H1 (cell line): ENCODE data around the gene ZNF280B. TPM values are rescaled to one million over a fixed set of nuclear protein-coding genes. Genes with fewer than 3 reads are reported as not detected.

Source experiments
- CTCF ChIA-PET: fragments of 300-600 bp; sonication (Branson Sonifier 250); formaldehyde crosslinking; loops from one replicate; lab custom pipeline; 2021; ENCODE audit not compliant: partially characterized antibody; lab: Charles Lee
- POLR2A ChIA-PET: fragments of 300-600 bp; sonication (Branson Sonifier 250); formaldehyde crosslinking; loops from one replicate; lab custom pipeline; 2021; ENCODE audit warnings: inconsistent platforms; ENCODE audit not compliant: partially characterized antibody; lab: Charles Lee
- DNase-seq, 2 experiments: peaks; one replicate each; pipeline versions ENCODE4 v3.0.0 to v3.0.0-alpha.2; 2010 to 2022; ENCODE audit warnings: low spot score in 2 of 2, low read depth in 1 of 2, mixed read lengths in 1 of 2
- FAIRE-seq: peaks from 2 replicates; lab custom pipeline; 2011; peaks lifted over from hg19 to GRCh38; lab: Jason Lieb, UNC
- H2AFZ ChIP-seq: 2 replicates; pipeline ENCODE4 v1.8.1; 2012; ENCODE audit warnings: low read length, inconsistent platforms
- H2AK5ac ChIP-seq: 2 replicates; pipeline ENCODE4 v1.6.1; 2013; ENCODE audit warnings: low read depth, low read length
- H2BK120ac ChIP-seq: replicated peaks from 2 replicates; pipeline ENCODE3; 2013; ENCODE audit warnings: low read depth, low read length, inconsistent platforms
- H2BK12ac ChIP-seq: 2 replicates; pipeline ENCODE4 v1.6.1; 2013; ENCODE audit warnings: low read depth, low read length
- H2BK15ac ChIP-seq: 2 replicates; pipeline ENCODE4 v1.6.1; 2013; ENCODE audit warnings: low read length
- H2BK20ac ChIP-seq: 2 replicates; pipeline ENCODE4 v1.6.1; 2013; ENCODE audit warnings: low read length
- H2BK5ac ChIP-seq: 2 replicates; pipeline ENCODE4 v1.6.1; 2013; ENCODE audit warnings: low read depth, low read length
- H3K14ac ChIP-seq: 2 replicates; pipeline ENCODE4 v1.6.1; 2013; ENCODE audit warnings: inconsistent platforms; ENCODE audit not compliant: insufficient read length
- H3K18ac ChIP-seq: 2 replicates; pipeline ENCODE4 v1.6.1; 2013; ENCODE audit warnings: low read length; ENCODE audit errors: extremely low read depth
- H3K23ac ChIP-seq: 2 replicates; pipeline ENCODE4 v1.6.1; 2013; ENCODE audit warnings: inconsistent platforms; ENCODE audit not compliant: insufficient read length
- H3K23me2 ChIP-seq: 2 replicates; pipeline ENCODE4 v1.6.1; 2013; ENCODE audit warnings: low read depth, low read length
- H3K27ac ChIP-seq: 2 replicates; pipeline ENCODE4 v1.6.1; 2011; ENCODE audit warnings: low read depth, low read length, inconsistent platforms
- H3K27me3 ChIP-seq, 4 experiments: replicated peaks in 1 of 4; 1 replicate in 1 of 4; 2 replicates in 3 of 4; pipeline versions ENCODE4 v1.6.1 to v1.8.1; 2011 to 2013; ENCODE audit warnings: low read length in 3 of 4, mild to moderate bottlenecking in 3 of 4, inconsistent platforms in 2 of 4, mixed read lengths in 2 of 4, moderate library complexity in 1 of 4; ENCODE audit not compliant: control insufficient read depth in 3 of 4, insufficient read depth in 3 of 4; ENCODE audit errors: extremely low read depth in 1 of 4
- H3K36me3 ChIP-seq, 4 experiments: 2 replicates each; pipeline versions ENCODE4 v1.6.1 to v1.8.1; 2011 to 2013; ENCODE audit warnings: mild to moderate bottlenecking in 4 of 4, low read length in 3 of 4, moderate library complexity in 2 of 4, control low read depth in 1 of 4, inconsistent platforms in 1 of 4; ENCODE audit not compliant: insufficient read depth in 4 of 4, control insufficient read depth in 2 of 4
- H3K4ac ChIP-seq: replicated peaks from 2 replicates; pipeline ENCODE3; 2013; ENCODE audit warnings: low read length, low read depth, mixed read lengths, inconsistent platforms; ENCODE audit not compliant: insufficient read length
- H3K4me1 ChIP-seq, 4 experiments: replicated peaks in 1 of 4; 1 replicate in 1 of 4; 2 replicates in 3 of 4; pipeline versions ENCODE4 v1.6.1 to v1.8.1; 2011 to 2013; ENCODE audit warnings: low read length in 3 of 4, inconsistent platforms in 2 of 4, mixed read lengths in 1 of 4; ENCODE audit not compliant: insufficient read depth in 4 of 4, control insufficient read depth in 3 of 4
- H3K4me2 ChIP-seq, 2 experiments: 2 replicates each; pipeline versions ENCODE4 v1.6.1 to v1.8.1; 2011 to 2013; ENCODE audit warnings: low read depth in 2 of 2, low read length in 2 of 2, control low read depth in 1 of 2, inconsistent platforms in 1 of 2, mild to moderate bottlenecking in 1 of 2; ENCODE audit not compliant: insufficient read depth in 1 of 2
- H3K4me3 ChIP-seq, 4 experiments: fragments of 200-600, 300-600 bp in 1 of 4; sonication (generic), shearing (Covaris generic), sonication (Bioruptor Twin) in 1 of 4; 2 replicates each; pipeline versions ENCODE4 v1.5.1 to v1.8.1; 2011 to 2016; ENCODE audit warnings: low read length in 4 of 4, low read depth in 3 of 4, control low read depth in 2 of 4, inconsistent platforms in 2 of 4, mild to moderate bottlenecking in 2 of 4, mixed read lengths in 1 of 4, moderate library complexity in 1 of 4; ENCODE audit not compliant: insufficient read depth in 2 of 4; ENCODE audit errors: extremely low read depth in 1 of 4
- H3K56ac ChIP-seq: replicated peaks from 2 replicates; pipeline ENCODE3; 2013; ENCODE audit warnings: low read depth, mild to moderate bottlenecking, mixed read lengths, low read length, inconsistent platforms; ENCODE audit not compliant: insufficient read length
- H3K79me1 ChIP-seq: 2 replicates; pipeline ENCODE4 v1.6.1; 2013; ENCODE audit warnings: low read depth, low read length, control low read depth
- H3K79me2 ChIP-seq, 2 experiments: 2 replicates each; pipeline versions ENCODE4 v1.6.1 to v1.8.1; 2012 to 2013; ENCODE audit warnings: low read length in 2 of 2, mild to moderate bottlenecking in 2 of 2, inconsistent platforms in 1 of 2; ENCODE audit not compliant: insufficient read depth in 2 of 2, control insufficient read depth in 1 of 2
- H3K9ac ChIP-seq, 4 experiments: replicated peaks in 1 of 4; 1 replicate in 1 of 4; 2 replicates in 3 of 4; pipeline versions ENCODE4 v1.6.1 to v1.8.1; 2011 to 2013; ENCODE audit warnings: low read depth in 3 of 4, low read length in 3 of 4, control low read depth in 2 of 4, mild to moderate bottlenecking in 2 of 4, moderate library complexity in 2 of 4, inconsistent platforms in 1 of 4; ENCODE audit errors: extremely low read depth in 1 of 4
- H3K9me3 ChIP-seq, 2 experiments: 2 replicates each; pipeline versions ENCODE4 v1.6.1 to v1.8.1; 2012 to 2013; ENCODE audit warnings: mild to moderate bottlenecking in 2 of 2, moderate library complexity in 2 of 2, control low read depth in 1 of 2, inconsistent platforms in 1 of 2, low read depth in 1 of 2, low read length in 1 of 2, mixed read lengths in 1 of 2; ENCODE audit not compliant: insufficient read depth in 2 of 2
- H4K20me1 ChIP-seq, 2 experiments: replicated peaks in 1 of 2; 2 replicates each; pipeline versions ENCODE3 to v1.8.1; 2011 to 2013; ENCODE audit warnings: inconsistent platforms in 2 of 2, low read length in 2 of 2, mild to moderate bottlenecking in 1 of 2; ENCODE audit not compliant: insufficient read depth in 2 of 2, control insufficient read depth in 1 of 2
- H4K5ac ChIP-seq: 2 replicates; pipeline ENCODE4 v1.6.1; 2013; ENCODE audit warnings: low read length, low read depth, mixed read lengths, inconsistent platforms; ENCODE audit not compliant: insufficient read length
- H4K8ac ChIP-seq: 2 replicates; pipeline ENCODE4 v1.8.0; 2013; ENCODE audit warnings: mild to moderate bottlenecking, moderate library complexity, low read length, inconsistent platforms; ENCODE audit not compliant: insufficient read depth; ENCODE audit errors: extremely low read depth
- H4K91ac ChIP-seq: replicated peaks from 2 replicates; pipeline ENCODE3; 2013; ENCODE audit warnings: low read length, mixed read lengths, inconsistent platforms; ENCODE audit not compliant: insufficient read length
- ATF2 ChIP-seq: IDR thresholded peaks from 2 replicates; pipeline ENCODE4 v1.6.1; 2012; ENCODE audit warnings: low read length, inconsistent platforms
- EGR1 ChIP-seq: IDR thresholded peaks from 2 replicates; pipeline ENCODE4 v1.6.1; 2011; ENCODE audit warnings: low read depth, low read length, borderline replicate concordance
- EP300 ChIP-seq, 2 experiments: IDR thresholded peaks; 1 replicate in 1 of 2; 2 replicates in 1 of 2; pipeline ENCODE4 v1.6.1; 2011 to 2012; ENCODE audit warnings: low read depth in 2 of 2, low read length in 2 of 2, mild to moderate bottlenecking in 2 of 2, borderline replicate concordance in 1 of 2, inconsistent platforms in 1 of 2, moderate library complexity in 1 of 2
- GABPA ChIP-seq: IDR thresholded peaks from 2 replicates; pipeline ENCODE4 v1.6.1; 2011; ENCODE audit warnings: mild to moderate bottlenecking, low read length, moderate library complexity, borderline replicate concordance; ENCODE audit not compliant: insufficient read depth
- HDAC2 ChIP-seq, 2 experiments: fragments of 300-600 bp in 1 of 2; sonication (generic) in 1 of 2; IDR thresholded peaks; 2 replicates each; pipeline ENCODE4 v1.6.1; 2011 to 2012; ENCODE audit warnings: low read depth in 2 of 2, low read length in 2 of 2, mild to moderate bottlenecking in 2 of 2, moderate library complexity in 2 of 2, borderline replicate concordance in 1 of 2, inconsistent platforms in 1 of 2
- KDM1A ChIP-seq: fragments of 200-600, 300-600 bp; sonication (generic); IDR thresholded peaks from 2 replicates; pipeline ENCODE4 v1.7.1; 2016; ENCODE audit warnings: mild to moderate bottlenecking, low read length, borderline replicate concordance
- POLR2A ChIP-seq, 2 experiments: IDR thresholded peaks; 1 replicate in 1 of 2; 2 replicates in 1 of 2; pipeline ENCODE4 v1.6.1; 2011; ENCODE audit warnings: low read depth in 2 of 2, low read length in 2 of 2, mild to moderate bottlenecking in 2 of 2; ENCODE audit errors: control extremely low read depth in 1 of 2
- SAP30 ChIP-seq: fragments of 300-600 bp; sonication (generic); IDR thresholded peaks from 2 replicates; pipeline ENCODE4 v1.7.1; 2012; ENCODE audit warnings: low read length, moderate library complexity, mild to moderate bottlenecking, inconsistent platforms; ENCODE audit not compliant: insufficient read depth, insufficient replicate concordance
- SIX5 ChIP-seq: IDR thresholded peaks from 2 replicates; pipeline ENCODE4 v1.6.1; 2011; ENCODE audit warnings: mild to moderate bottlenecking, low read depth, low read length
- TAF7 ChIP-seq: optimal IDR thresholded peaks from 2 replicates; pipeline ENCODE3; 2011; ENCODE audit warnings: low read depth, mild to moderate bottlenecking, inconsistent platforms, low read length, moderate library complexity, borderline replicate concordance
- YY1 ChIP-seq: IDR thresholded peaks from 2 replicates; pipeline ENCODE4 v1.6.1; 2011; ENCODE audit warnings: low read depth, mild to moderate bottlenecking, low read length
- WGBS, 2 experiments: shearing (Covaris generic) in 1 of 2; methylation state at CpG; one replicate each; pipeline versions ENCODE4 v1.1.6 to v1.1.7; 2013 to 2015; ENCODE audit warnings: low lambda C conversion rate in 2 of 2, mixed read lengths in 2 of 2, inconsistent platforms in 1 of 2, low coverage in 1 of 2, missing lambda C conversion rate in 1 of 2; ENCODE audit not compliant: insufficient replicate concordance in 2 of 2, insufficient coverage in 1 of 2, insufficient read length in 1 of 2; ENCODE audit errors: extremely low coverage in 1 of 2, missing lambda C conversion rate in 1 of 2; 5-methylcytosine and 5-hydroxymethylcytosine counted together
- polyA plus RNA-seq, 7 experiments: library from polyadenylated mRNA; depleted of rRNA in 3 of 7; stranded (reverse) in 5 of 7; unstranded in 2 of 7; fragments of >200 nt in 5 of 7; fragments of 200-250 nt in 2 of 7; gene quantifications; 1 replicate in 5 of 7; 2 replicates in 1 of 7; 4 replicates in 1 of 7; pipeline versions ENCODE4 v1.2.1 to v1.2.3, GENCODE V29; 2011 to 2013; ENCODE audit warnings: missing spikeins in 2 of 7, mixed read lengths in 2 of 7
- total RNA-seq: library from RNA; stranded (reverse); fragmentation: NEBNext Ultra II Directional; extraction: Animal tissue kit (Norgen Biotek cat#: 25700); gene quantifications from 2 replicates; pipeline ENCODE4 v1.2.1, GENCODE V29; 2021
- TF ChIP-seq, protein P1 (sequence below): IDR thresholded peaks from 2 replicates; pipeline ENCODE4 v1.6.1; 2012; ENCODE audit warnings: inconsistent platforms

The ZNF280B gene
- total and polyA plus RNA-seq, 2 of the 8 experiments (the other 6 are each of a cell fraction or from before 2014, with no cell fraction given) = 4.8 to 11.7 TPM

DNA sequence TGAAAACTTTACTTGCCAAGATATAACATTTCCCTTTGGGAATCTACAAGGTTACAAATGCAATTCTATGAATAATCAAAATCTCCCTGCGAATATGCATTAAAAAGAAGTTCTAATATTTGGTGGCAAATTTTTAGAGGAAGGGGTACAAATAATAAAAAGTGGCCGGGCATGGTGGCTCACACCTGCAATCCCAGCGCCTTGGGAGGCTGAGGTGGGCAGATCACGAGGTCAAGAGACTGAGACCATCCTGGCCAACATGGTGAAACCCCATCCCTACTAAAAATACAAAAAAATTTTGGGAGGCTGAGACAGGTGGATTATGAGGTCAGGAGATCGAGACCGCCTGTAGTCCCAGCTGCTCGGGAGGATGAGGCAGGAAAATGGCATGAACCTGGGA is 47.0 kb downstream of the ZNF280B start:
- H2BK120ac ChIP-seq = no peak overlapping the region
- H3K4me1 ChIP-seq = peaks cover 0 to 20% (median 3%) of the 10 kb centered on the region in 4 experiments; a peak in 3 of 7 replicates
- H3K9me3 ChIP-seq = no peaks in the 10 kb centered on the region
- H3K23me2 ChIP-seq = no peaks in the 10 kb centered on the region
- DNase-seq (no peak), FAIRE-seq (no peak)
- H3K27ac ChIP-seq = no peak overlapping the region
- H2AK5ac ChIP-seq = no peak overlapping the region
- H3K4me2 ChIP-seq = no peak overlapping the region
- WGBS, 2 experiments = 77% methylated on average over 7 of the region's 7 CpGs; no CpG with 5 or more reads in 1 of the 2 experiments
- H2AFZ ChIP-seq = no peak overlapping the region
- no peaks in the 10 kb centered on the region for H3K79me1 ChIP-seq
- no peak overlapping the region for H3K56ac ChIP-seq
- no peak overlapping the region for H2BK15ac ChIP-seq
- no peaks in the 10 kb centered on the region for H3K36me3 ChIP-seq
- no peak overlapping the region for H3K4ac ChIP-seq
- no peaks in the 10 kb centered on the region for H4K20me1 ChIP-seq
- peaks cover 3 to 40% (median 28%) of the 10 kb centered on the region in 4 experiments for H3K27me3 ChIP-seq
- POLR2A ChIA-PET = no interaction called here
- no peak overlapping the region for H2BK5ac ChIP-seq
- no peak overlapping the region for H3K4me3 ChIP-seq
- H3K14ac ChIP-seq = no peak overlapping the region
- H2BK12ac ChIP-seq = no peak overlapping the region
- H4K8ac ChIP-seq = no peak overlapping the region
- no peak overlapping the region for H2BK20ac ChIP-seq
- no peak overlapping the region for H3K9ac ChIP-seq
- CTCF ChIA-PET = interaction anchor here (0.8 to 12.8 kb wide), 21 partner anchors 12 to 863 kb away, joined by 3 to 206 read pairs (median 5); no protein-coding TSS in a partner anchor
- no peak overlapping the region for H4K5ac ChIP-seq
- no peak overlapping the region for H3K18ac ChIP-seq
- H3K79me2 ChIP-seq = no peaks in the 10 kb centered on the region
- H3K23ac ChIP-seq = no peak overlapping the region
- H4K91ac ChIP-seq = no peak overlapping the region
- TF ChIP-seq ATF2 (no peak), YY1 (no peak), TAF7 (no peak), KDM1A (no peak), SAP30 (no peak), SIX5 (no peak), HDAC2 (IDR thresholded peaks at IDR 0.05; ENCODE audit: borderline replicate concordance in 1 of 2, low read depth in 2 of 2, low read length in 2 of 2) (no peak), GABPA (no peak), POLR2A (IDR thresholded peaks at IDR 0.05; ENCODE audit: control extremely low read depth in 1 of 2, low read depth in 2 of 2, low read length in 2 of 2) (no peak), EGR1 (no peak), EP300 (IDR thresholded peaks at IDR 0.05; ENCODE audit: borderline replicate concordance in 1 of 2, low read depth in 2 of 2, low read length in 2 of 2) (no peak)
- TF ChIP-seq, protein P1, sequence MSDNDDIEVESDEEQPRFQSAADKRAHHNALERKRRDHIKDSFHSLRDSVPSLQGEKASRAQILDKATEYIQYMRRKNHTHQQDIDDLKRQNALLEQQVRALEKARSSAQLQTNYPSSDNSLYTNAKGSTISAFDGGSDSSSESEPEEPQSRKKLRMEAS = no peak
